Measurements from ENCODE around the gene GNB2.

DNA sequence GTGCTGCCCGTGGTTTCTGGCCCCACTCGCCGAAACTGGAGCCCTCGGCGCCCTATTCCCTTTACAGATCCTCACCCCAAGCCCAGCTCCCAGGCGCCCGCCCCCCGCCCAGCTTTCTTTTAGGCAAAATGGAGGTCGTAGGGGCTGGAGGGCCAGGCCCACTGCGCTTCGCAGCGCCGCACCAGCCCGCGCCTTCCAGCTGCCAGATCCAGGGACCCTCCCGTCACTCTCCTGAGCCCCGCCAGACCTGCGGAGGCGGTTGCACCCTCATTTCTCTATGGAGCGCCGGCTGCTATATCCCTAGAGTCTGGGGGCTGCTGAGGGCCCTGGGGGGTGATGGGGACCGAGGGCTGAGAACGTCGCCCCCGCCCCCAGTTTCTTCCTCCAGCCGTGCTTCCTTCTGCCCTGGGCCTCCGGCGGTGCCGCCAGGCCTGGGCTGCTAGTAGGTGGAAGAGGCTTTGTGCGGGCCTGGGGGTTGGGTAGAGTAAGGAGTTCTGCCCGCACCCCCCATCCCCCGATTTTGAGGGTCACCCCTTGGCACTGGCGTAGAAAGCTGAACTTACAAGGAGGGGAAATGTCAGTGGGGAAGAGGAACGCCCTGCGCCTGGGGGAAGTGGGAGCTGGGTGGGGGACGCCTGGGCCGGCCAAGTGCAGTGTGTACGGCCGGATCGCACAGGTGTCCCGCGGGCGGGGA is 1.0 kb downstream of the GNB2 start:
- TF ChIP-seq, protein P1, sequence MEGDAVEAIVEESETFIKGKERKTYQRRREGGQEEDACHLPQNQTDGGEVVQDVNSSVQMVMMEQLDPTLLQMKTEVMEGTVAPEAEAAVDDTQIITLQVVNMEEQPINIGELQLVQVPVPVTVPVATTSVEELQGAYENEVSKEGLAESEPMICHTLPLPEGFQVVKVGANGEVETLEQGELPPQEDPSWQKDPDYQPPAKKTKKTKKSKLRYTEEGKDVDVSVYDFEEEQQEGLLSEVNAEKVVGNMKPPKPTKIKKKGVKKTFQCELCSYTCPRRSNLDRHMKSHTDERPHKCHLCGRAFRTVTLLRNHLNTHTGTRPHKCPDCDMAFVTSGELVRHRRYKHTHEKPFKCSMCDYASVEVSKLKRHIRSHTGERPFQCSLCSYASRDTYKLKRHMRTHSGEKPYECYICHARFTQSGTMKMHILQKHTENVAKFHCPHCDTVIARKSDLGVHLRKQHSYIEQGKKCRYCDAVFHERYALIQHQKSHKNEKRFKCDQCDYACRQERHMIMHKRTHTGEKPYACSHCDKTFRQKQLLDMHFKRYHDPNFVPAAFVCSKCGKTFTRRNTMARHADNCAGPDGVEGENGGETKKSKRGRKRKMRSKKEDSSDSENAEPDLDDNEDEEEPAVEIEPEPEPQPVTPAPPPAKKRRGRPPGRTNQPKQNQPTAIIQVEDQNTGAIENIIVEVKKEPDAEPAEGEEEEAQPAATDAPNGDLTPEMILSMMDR (IDR thresholded peaks at IDR 0.05) = no peak
- no peak for TF ChIP-seq POLR2A (IDR thresholded peaks at IDR 0.05; ENCODE audit: low read depth)
